Fibroblast of mammary gland (primary cell): Measurements from ENCODE around the gene DEDD.

Source experiments
- DNase-seq: peaks from one replicate; pipeline ENCODE4 v3.0.0-alpha.2; 2010; ENCODE audit warnings: low read depth
- H3K4me3 ChIP-seq: 2 replicates; pipeline ENCODE4 v1.5.1; 2011; ENCODE audit warnings: low read depth, mild to moderate bottlenecking, low read length, moderate library complexity; ENCODE audit not compliant: control insufficient read depth
- CTCF ChIP-seq: conservative IDR thresholded peaks from 2 replicates; pipeline ENCODE4 v1.5.1; 2011; ENCODE audit warnings: low read depth, low read length, inconsistent platforms; ENCODE audit not compliant: control insufficient read depth, insufficient read depth

Gene DEDD

GRCh38 chr1:161128591-161129420, 3.7 kb downstream of the DEDD start:
- TF ChIP-seq CTCF = no peak
- DNase-seq = no peak
- no peak overlapping the region for H3K4me3 ChIP-seq

DNA sequence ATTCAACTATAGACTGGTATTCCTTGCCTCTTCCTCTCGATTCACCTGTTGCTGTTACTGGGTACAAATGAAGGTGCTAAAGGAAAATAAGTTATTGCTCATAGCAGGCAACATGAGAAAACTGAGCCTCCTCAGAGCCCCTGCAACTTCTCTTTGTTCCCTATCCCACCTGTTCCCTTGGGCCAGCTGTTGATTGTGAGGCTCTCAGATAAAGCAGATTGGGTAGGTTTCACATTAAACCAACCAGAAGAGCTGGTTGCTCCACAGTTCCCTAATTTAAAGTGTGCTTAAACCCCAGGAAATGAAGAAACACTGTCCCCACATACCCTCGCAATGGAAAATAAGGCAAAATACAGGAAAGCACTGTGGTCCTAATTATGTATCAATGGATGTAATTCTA, 4.8 kb downstream of the DEDD start:
- no peak overlapping the region for H3K4me3 ChIP-seq
- no peak for DNase-seq
- TF ChIP-seq CTCF = no peak

- H3K4me3 ChIP-seq = no peak overlapping the region
- no peak for DNase-seq
- no peak for TF ChIP-seq CTCF
These were observed 9.5 kb downstream of the DEDD start for GRCh38 chr1:161122967-161123366.

DNA sequence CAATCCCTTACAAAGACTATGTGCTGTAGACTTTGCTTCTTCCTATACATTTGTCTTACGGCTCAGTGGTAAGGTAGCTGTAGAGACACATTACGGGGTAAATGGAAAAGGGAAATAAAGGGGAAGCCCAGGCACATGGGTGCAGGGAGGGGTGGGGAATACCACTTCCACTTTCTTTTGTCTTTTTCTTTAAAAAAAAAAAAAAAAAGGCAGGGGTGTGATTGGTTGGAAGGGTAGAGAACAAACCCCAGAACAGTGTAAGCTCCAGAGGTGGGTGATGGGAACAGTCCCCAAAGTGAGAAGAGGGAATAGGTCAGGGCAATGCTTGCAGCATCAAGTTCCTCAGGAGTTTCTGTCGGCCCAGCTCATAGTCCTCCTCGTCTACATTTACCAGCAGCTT, 10.6 kb downstream of the DEDD start:
- DNase-seq = no peak
- no peak for TF ChIP-seq CTCF
- H3K4me3 ChIP-seq = no peak overlapping the region

- DNase-seq = no peak
- no peak for TF ChIP-seq CTCF
- no peak overlapping the region for H3K4me3 ChIP-seq
These were observed 11.3 kb downstream of the DEDD start for GRCh38 chr1:161121042-161121650.

DNA sequence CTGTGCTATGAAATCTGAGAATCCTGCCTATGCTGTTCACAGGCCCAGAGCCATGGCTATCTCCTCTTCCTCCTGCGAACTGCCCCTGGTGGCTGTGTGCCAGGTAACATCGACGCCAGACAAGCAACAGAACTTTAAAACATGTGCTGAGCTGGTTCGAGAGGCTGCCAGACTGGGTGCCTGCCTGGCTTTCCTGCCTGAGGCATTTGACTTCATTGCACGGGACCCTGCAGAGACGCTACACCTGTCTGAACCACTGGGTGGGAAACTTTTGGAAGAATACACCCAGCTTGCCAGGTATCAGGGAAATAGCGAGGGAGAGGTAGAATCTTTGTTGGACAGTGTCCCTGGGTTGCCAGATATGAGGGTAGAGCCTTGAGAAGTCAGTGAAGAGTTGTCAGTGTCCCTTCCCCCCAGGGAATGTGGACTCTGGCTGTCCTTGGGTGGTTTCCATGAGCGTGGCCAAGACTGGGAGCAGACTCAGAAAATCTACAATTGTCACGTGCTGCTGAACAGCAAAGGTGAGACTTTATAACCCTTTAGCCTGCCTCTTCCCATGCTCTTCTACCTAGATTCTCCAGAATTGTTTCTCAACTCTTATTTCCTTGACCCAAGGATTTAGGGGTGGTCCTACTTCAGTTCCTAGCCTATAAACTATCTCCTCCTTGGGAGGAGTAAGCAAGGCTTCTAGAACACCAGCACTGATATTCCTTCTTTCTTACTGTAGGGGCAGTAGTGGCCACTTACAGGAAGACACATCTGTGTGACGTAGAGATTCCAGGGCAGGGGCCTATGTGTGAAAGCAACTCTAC, 13.2 kb downstream of the DEDD start:
- peak; percentile 52 for TF ChIP-seq CTCF
- DNase-seq = peak; percentile 86
- H3K4me3 ChIP-seq = peak overlapping the region; percentile 90
